ENCODE results near the gene SPATS2.
"Not testable (repeated sequence)": the region's sequence is repeated elsewhere in the genome, so short reads cannot be mapped to it uniquely, and the experiment has no call there.

SPATS2 gene

DNA sequence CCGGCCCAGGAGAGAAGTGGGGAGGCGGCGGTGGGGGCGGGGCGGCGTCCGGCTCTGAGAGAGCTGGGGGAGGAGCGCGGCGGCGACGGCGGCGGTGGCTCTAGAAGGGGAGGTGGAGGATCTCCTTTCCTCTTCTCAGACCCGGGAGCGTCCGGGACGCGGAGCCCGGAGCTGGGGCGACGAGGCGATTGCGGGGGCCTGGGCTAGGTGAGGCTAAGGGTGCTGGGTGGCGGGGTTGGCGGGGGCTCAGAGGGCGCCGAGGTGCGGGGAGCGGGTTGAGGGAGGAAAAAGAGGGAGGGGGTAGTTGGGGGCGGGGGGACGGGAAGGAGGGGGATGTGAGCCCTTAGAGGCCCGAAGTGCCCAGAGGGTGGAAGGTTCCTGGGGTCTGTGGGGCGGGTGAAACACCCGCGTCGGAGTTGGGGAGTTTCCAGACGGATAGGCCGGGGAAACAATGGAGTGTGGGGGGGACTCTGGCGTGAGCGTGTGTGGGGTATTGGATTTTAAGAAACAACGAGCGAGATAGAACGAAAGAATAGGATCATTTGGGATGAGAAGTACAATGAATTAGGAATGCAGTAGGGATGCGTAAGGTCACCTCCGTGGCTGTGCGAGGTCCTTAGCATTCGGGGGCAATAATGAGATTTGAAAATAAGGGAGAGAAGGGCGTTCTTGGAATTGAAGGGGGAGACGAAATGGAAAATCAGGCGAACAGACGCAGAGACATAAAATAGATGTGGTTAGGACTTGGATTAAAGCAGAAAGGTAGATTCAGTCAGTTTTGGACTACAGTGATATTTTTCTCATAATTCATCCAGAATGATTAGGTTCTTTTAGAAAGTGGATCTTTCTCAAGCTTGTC lies at the start of gene SPATS2:
Gene SPATS2 (plus strand): TSS at position 82 of the 859 bp plus-strand sequence. CDS start 93,551 bp downstream, outside the sequence.
- DNase-seq (ENCODE audit: low read depth in 2 of 2), result no peak

DNA sequence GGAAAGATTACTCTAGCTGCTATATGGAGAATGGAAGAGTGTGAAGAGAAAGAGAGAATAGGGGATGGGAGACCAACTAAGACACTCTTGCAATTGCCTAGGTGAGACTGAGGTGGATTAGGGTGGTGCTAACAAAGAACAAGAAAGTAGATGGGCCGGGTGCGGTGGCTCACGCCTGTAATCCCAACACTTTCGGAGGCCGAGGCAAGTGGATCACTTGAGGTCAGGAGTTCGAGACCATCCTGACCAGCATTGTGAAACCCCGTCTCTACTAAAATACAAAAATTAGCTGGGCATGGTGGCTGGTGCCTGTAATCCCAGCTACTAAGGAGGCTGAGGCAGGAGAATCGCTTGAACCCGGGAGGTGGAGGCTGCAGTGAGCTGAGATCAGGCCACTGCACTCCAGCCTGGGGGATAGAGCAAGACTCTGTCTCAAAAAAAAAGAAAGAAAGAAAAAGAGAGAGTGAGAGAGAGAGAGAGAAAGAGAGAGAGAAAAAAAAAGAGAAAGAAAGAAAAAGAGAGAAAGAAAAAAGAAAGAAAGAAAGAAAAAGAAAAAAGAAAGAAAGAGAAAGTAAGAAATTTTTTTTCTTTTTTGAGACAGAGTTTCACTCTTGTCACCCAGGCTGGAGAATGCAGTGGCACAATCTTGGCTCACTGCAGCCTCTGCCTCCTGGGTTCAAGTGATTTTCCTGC lies 46.7 kb upstream of the SPATS2 start:
- DNase-seq (ENCODE audit: low read depth in 2 of 2), result not testable (repeated sequence)

- no peak for DNase-seq (ENCODE audit: low read depth in 2 of 2)
Measured at GRCh38 chr12:49322367-49322707, 44.9 kb upstream of the SPATS2 start.

DNA sequence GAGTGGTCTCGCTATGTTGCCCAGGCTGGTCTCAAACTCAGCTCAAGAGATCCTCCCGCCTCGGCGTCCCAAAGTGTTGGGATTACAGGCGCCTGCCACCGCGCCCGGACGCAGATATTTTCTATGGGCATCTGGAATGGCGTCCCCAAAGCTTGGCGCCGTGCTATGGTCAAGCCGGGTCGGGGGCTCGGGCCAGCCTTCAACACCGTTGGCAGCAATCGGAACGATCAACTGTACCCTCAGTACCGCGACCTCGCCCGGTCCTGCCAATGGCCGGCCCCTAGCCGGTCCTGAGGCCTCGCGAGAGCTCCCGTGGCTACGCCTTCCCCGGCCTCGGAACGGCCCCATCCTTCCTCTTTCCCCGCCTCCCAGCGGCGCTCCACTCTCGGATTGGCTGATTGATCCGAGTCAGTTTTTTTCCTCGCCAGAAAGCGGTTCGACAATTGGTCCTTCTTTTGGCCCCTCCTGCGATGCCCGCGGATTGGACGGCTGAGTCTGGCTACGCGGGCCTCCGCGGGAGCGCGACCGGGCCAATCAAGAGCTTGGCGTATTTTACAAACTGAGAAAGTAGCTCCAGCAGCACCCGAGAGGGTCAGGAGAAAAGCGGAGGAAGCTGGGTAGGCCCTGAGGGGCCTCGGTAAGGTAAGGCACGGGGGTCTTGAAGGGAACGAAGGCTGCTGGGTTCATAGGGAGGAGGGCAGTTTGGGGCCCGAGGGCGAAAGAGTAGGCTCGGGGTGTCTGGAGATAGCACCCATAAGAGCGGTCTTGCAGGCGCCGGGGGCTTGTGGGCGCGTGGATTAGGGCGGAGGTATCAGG lies 44.3 kb upstream of the SPATS2 start, which contains the start of gene TROAP:
Gene TROAP (plus strand): TSS at position 548 of the 816 bp plus-strand sequence. CDS start 354 bp downstream, outside the sequence.
- peak; percentile 89 to 95 for DNase-seq (ENCODE audit: low read depth in 2 of 2)

- no peak for DNase-seq (ENCODE audit: low read depth in 2 of 2)
Measured at GRCh38 chr12:49323524-49324097, 43.7 kb upstream of the SPATS2 start.

GRCh38 chr12:49325606-49326005 lies 41.7 kb upstream of the SPATS2 start:
- no peak for DNase-seq (ENCODE audit: low read depth in 2 of 2)

GRCh38 chr12:49327368-49327767 lies 39.9 kb upstream of the SPATS2 start:
- no peak for DNase-seq (ENCODE audit: low read depth in 2 of 2)

- no peak for DNase-seq (ENCODE audit: low read depth in 2 of 2)
Measured at GRCh38 chr12:49327887-49328286, 39.4 kb upstream of the SPATS2 start.

- no peak for DNase-seq (ENCODE audit: low read depth in 2 of 2)
Measured at GRCh38 chr12:49328816-49329215, 38.4 kb upstream of the SPATS2 start.

GRCh38 chr12:49330032-49330619 lies 37.1 kb upstream of the SPATS2 start:
- no peak for DNase-seq (ENCODE audit: low read depth in 2 of 2)

GRCh38 chr12:49330631-49331379 lies 36.5 kb upstream of the SPATS2 start:
- DNase-seq (ENCODE audit: low read depth in 2 of 2), result no peak

- DNase-seq (ENCODE audit: low read depth in 2 of 2), result no peak
Measured at GRCh38 chr12:49331380-49332222, 35.7 kb upstream of the SPATS2 start.

DNA sequence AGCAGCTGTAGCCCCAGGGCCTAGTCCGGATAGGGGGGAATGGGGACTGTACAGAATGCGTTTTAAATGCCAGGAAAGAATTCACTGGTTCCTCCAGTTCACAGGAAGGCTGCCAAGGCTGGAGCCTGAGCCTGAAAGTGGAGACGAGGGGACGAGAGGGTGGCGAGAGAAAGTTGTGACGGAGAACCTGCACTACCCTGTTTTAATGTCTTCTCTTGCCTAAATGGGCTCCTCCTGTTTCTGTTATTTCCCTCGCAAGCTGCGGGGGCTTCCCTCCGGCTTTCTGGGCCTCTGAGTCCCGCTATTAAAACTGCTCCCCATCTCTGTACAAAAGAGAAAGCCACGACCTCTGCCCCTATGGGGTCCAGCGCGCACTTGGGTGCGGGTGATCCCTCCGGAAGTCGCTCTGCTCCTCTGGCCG lies 34.8 kb upstream of the SPATS2 start:
- DNase-seq (ENCODE audit: low read depth in 2 of 2), result no peak

DNA sequence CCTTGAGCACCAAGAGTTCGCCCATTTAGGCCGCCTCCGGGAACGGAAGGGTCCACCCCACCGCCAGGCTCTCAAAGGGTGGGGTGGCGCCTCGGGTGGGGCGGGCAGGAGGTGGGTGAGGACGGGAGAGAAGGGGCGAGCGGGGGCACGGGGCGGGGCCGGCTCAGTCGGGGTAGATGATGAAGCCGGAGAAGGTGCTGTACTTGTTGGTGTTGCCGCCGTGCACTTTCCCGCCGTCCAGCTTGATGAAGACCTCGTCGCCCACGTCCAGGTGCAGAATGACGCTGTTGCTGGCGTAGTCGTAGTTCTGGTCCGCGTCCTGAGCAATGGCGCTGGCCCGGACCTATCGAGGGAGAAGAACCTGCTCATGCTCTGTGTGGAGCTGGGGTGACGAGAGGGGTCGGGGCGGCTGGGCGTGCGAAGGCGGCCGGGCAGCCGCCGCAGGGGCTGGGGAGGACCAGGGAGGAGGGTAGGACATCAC lies 34.3 kb upstream of the SPATS2 start:
- DNase-seq (ENCODE audit: low read depth in 2 of 2), result no peak

DNA sequence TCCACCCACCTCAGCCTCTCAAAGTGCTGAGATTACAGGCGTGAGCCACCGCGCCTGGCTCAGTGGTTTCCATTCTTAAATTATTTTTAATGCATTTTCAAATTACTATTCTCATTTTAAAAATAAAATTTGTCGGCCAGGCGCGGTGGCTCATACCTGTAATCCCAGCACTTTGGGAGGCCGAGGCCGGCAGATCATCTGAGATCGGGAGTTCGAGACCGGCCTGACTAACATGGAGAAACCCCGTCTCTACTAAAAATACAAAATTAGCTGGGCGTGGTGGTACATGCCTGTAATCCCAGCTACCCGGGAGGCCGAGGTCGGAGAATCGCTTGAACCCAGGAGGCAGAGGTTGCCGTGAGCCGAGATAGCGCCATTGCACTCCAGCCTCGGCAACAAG lies 33.5 kb upstream of the SPATS2 start:
- not testable (repeated sequence) for DNase-seq (ENCODE audit: low read depth in 2 of 2)

DNA sequence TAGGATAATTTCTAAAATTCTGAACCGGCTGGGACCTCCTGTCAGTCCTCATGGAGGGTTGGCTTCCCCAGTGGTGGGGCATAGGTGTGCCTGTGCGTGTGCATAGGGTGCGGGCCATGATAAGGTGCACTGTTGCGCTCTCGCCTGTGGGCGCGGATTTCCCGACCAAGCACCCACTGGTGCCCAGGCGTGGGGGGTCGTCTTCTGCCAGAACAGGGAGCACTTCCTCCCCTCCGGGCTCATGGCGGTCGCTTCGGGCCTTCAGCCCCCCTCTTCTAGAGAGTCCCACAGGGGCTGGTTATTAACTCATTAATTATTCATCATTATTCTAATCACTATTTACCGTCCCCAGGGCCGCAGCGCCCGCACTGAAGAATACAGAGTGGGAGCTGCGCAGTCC lies 33.0 kb upstream of the SPATS2 start:
- DNase-seq (ENCODE audit: low read depth in 2 of 2), result no peak

GRCh38 chr12:49334681-49335080 lies 32.6 kb upstream of the SPATS2 start:
- no peak for DNase-seq (ENCODE audit: low read depth in 2 of 2)

DNA sequence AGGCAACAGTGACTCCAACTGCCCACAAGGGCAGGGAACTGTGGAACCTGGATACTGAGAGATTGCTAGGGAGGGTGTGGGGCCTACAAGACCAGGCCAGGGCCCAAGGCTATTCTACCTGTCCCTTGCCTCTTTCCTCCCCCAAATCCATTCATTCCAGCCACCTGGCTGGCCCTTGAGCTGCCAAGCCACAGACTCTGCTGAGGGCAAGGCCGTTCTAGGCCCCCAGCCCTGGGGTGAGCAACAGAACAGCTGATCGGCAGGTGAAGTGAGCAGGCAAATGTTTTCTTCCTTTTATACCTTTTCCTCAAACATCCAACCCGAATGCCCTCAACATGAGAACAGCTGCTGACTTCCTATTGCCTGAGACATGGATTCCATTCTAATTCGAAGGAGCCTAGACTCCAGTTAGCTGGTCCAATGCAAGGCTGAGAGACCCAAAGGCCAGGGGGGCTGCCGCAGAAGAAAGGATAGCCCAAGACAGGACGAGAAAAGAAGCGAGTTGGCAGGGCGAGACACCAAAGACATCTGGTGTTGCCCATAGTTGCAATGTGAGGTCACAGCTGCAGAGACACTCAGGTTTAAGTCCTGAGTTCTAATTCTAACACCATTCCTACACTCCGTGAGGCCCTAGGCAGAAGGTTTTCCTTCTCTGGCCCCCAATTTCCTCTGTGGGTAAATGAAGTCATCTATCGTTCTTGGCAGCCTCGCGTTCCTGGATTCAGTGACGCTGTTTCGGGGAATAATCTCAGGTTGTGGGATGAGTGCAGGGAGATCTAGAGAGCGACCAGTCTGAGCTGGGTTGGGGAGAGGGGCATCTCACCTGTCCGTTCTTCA lies 31.9 kb upstream of the SPATS2 start:
- DNase-seq (ENCODE audit: low read depth in 2 of 2), result no peak
